C4-2B (cell line): Measurements from ENCODE around the gene TTC9.

ENCODE experiments used
- H3K27ac ChIP-seq: fragments of 450-650 bp; 2 replicates; pipeline ENCODE4 v1.5.1; 2017
- ZFX ChIP-seq: fragments of 450-650 bp; IDR thresholded peaks from 2 replicates; pipeline ENCODE4 v1.6.1; 2017
- TF ChIP-seq, protein P1 (sequence below): fragments of 450-650 bp; conservative IDR thresholded peaks from 2 replicates; pipeline ENCODE4 v1.5.1; 2017; ENCODE audit warnings: mild to moderate bottlenecking

TTC9 gene

GRCh38 chr14:70654632-70655031 lies 12.9 kb downstream of the TTC9 start:
- H3K27ac ChIP-seq = no peak overlapping the region
- TF ChIP-seq ZFX = no peak
- TF ChIP-seq, protein P1, sequence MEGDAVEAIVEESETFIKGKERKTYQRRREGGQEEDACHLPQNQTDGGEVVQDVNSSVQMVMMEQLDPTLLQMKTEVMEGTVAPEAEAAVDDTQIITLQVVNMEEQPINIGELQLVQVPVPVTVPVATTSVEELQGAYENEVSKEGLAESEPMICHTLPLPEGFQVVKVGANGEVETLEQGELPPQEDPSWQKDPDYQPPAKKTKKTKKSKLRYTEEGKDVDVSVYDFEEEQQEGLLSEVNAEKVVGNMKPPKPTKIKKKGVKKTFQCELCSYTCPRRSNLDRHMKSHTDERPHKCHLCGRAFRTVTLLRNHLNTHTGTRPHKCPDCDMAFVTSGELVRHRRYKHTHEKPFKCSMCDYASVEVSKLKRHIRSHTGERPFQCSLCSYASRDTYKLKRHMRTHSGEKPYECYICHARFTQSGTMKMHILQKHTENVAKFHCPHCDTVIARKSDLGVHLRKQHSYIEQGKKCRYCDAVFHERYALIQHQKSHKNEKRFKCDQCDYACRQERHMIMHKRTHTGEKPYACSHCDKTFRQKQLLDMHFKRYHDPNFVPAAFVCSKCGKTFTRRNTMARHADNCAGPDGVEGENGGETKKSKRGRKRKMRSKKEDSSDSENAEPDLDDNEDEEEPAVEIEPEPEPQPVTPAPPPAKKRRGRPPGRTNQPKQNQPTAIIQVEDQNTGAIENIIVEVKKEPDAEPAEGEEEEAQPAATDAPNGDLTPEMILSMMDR = no peak

DNA sequence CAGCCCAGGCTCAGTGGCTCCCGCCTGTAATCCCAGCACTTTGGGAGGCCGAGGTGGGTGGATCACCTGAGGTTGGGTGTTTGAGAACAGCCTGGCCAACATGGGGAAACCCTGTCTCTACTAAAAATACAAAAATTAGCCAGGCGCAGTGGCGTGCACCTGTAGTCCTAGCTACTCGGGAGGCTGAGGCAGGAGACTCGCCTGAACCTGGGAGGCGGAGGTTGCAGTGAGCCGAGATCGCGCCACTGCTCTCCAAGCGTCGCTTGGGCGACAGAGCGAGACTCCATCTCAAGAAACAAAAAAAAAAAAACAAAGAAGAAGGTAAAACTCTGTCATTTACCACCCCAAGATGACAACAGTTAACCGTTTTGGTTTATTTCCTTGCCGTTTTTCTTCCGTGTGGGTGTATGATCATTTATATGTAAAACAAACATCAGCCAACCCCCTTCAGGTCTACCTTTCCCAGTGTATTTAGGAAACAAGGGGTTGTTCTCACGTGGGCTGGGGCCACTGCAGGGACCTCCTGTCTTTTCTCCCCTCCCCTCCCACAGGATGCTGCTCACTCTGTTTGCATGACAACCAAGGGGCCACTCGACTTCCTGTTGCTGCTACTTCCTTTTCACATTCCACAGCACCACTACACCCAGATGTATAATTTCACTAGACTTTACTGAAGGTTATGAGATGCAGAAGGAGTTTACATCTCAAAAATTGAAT lies 13.6 kb downstream of the TTC9 start:
- H3K27ac ChIP-seq = no peak overlapping the region

GRCh38 chr14:70658899-70659298 lies 17.2 kb downstream of the TTC9 start:
- H3K27ac ChIP-seq = no peak overlapping the region
- TF ChIP-seq, protein P1 = no peak
- no peak for TF ChIP-seq ZFX

More for the DNA sequence above, 13.6 kb downstream of the TTC9 start:
- TF ChIP-seq, protein P1 = no peak
- no peak for TF ChIP-seq ZFX

GRCh38 chr14:70660967-70661893 lies 19.5 kb downstream of the TTC9 start:
- TF ChIP-seq, protein P1 = peak; percentile 17; the same call in 1 of the 2 replicates
- TF ChIP-seq ZFX = no peak
- no peak overlapping the region; the same call in 1 of the 2 replicates for H3K27ac ChIP-seq

DNA sequence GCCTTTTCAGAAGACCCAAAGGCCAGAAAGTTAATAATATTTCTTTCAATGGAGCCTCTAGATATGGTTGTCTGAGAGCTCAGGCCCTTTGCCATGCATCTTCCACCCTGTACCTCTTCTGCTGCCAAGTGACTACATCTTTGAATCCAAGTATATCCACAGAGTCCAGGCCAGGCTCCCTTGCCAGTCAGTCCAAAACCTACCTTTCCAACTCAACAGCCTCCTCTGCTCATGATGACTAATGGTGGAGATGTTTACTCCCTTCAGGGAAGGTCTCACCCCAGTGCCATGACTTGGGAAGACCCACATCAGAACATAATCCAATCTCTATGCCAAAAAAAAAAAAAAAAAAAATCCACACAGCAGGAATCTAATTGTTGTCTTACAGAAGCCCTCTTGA lies 20.4 kb downstream of the TTC9 start:
- no peak overlapping the region; the same call in 1 of the 2 replicates for H3K27ac ChIP-seq
- TF ChIP-seq, protein P1 = no peak
- TF ChIP-seq ZFX = no peak

GRCh38 chr14:70662816-70663215 lies 21.1 kb downstream of the TTC9 start:
- no peak overlapping the region for H3K27ac ChIP-seq
- TF ChIP-seq, protein P1 = no peak
- TF ChIP-seq ZFX = no peak

DNA sequence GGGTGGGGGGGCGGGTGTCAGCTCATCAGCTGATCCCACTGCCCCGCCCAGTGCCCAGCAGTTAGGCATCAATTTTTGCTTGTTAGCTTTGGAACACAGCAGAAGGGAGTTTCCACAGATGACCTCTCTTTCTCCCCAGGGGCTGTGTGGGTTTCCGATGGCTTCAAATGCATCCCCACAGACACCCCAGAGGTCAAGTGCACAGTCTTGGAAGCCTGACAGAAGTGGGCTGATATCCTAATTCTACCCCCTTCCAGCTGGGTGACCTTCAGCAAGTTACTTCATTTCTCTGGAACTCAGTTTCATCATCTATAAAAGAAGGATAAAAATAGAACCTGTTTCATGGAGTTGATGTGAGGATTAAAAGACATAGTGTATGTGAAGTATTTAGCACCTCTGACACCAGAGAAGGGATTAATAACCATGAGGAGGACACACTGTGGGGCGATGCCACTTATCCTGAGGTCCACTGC lies 22.0 kb downstream of the TTC9 start:
- TF ChIP-seq, protein P1 = no peak
- TF ChIP-seq ZFX = no peak
- H3K27ac ChIP-seq = peak overlapping the region; percentile 82
